HepG2 (cell line): ENCODE measurements around the gene RPL34. TPM values are rescaled to one million over a fixed set of nuclear protein-coding genes. Genes with fewer than 3 reads are reported as not detected.

Experiments used
- ATF1 ChIP-seq: IDR thresholded peaks from 2 replicates; pipeline ENCODE4 v1.6.1; 2016; ENCODE audit warnings: mild to moderate bottlenecking, control low read depth
- GTF2F1 ChIP-seq: fragments of 150-350 bp; IDR thresholded peaks from 2 replicates; pipeline ENCODE4 v1.6.1; 2014; ENCODE audit warnings: low read length
- HMG20B ChIP-seq: conservative IDR thresholded peaks from 2 replicates; pipeline ENCODE4 v1.6.1; 2016; ENCODE audit warnings: missing genetic modification reagents, missing compliant biosample characterization
- HOMEZ ChIP-seq: IDR thresholded peaks from 2 replicates; pipeline ENCODE4 v1.6.1; 2016; ENCODE audit warnings: low read depth
- MLLT10 ChIP-seq: sonication (generic); formaldehyde crosslinking; IDR thresholded peaks from 2 replicates; pipeline ENCODE4 v1.4.0; 2020; ENCODE audit warnings: missing genetic modification reagents
- SSRP1 ChIP-seq: IDR thresholded peaks from 2 replicates; pipeline ENCODE4 v1.6.1; 2016; ENCODE audit warnings: control low read depth
- TFE3 ChIP-seq: IDR thresholded peaks from 2 replicates; pipeline ENCODE4 v1.6.1; 2016
- TOPORS ChIP-seq: sonication (generic); formaldehyde crosslinking; IDR thresholded peaks from 2 replicates; pipeline ENCODE4 v1.8.0; 2023; ENCODE audit warnings: mild to moderate bottlenecking, missing genetic modification reagents
- TSC22D2 ChIP-seq: sonication (generic); formaldehyde crosslinking; IDR thresholded peaks from 2 replicates; pipeline ENCODE4 v1.5.1; 2020; ENCODE audit warnings: missing genetic modification reagents, mild to moderate bottlenecking, borderline replicate concordance
- ZHX2 ChIP-seq, 2 experiments: sonication (generic) in 1 of 2; formaldehyde crosslinking in 1 of 2; IDR thresholded peaks; 2 replicates each; pipeline versions ENCODE4 v1.6.1 to v1.9.0; 2014 to 2022; ENCODE audit warnings: antibody characterized with exemption in 1 of 2, borderline replicate concordance in 1 of 2, inconsistent platforms in 1 of 2, low read depth in 1 of 2, missing genetic modification reagents in 1 of 2
- ZNF180 ChIP-seq: sonication (generic); formaldehyde crosslinking; IDR thresholded peaks from 2 replicates; pipeline ENCODE4 v1.4.0; 2020; ENCODE audit warnings: low read depth, missing genetic modification reagents, borderline replicate concordance
- ZNF564 ChIP-seq: sonication (generic); formaldehyde crosslinking; IDR thresholded peaks from 2 replicates; pipeline ENCODE4 v1.8.1; 2023; ENCODE audit warnings: mild to moderate bottlenecking, missing genetic modification reagents
- polyA plus RNA-seq, 8 experiments: library from polyadenylated mRNA; depleted of rRNA in 3 of 8; stranded (reverse) in 7 of 8; unstranded in 1 of 8; fragments of >200 nt; fragmentation: Illumina TruSeq in 4 of 8; extraction: Trizol in 4 of 8; gene quantifications; 2 replicates each; pipeline versions ENCODE4 v1.2.1 to v1.2.3, GENCODE V29; 2011 to 2016; ENCODE audit warnings: low read depth in 4 of 8, missing spikeins in 1 of 8, mixed read lengths in 1 of 8; ENCODE audit not compliant: insufficient read depth in 1 of 8
- total RNA-seq, 5 experiments: library from RNA; depleted of rRNA; stranded (reverse); fragments of >200 nt; fragmentation: Illumina TruSeq; extraction: Trizol; gene quantifications; 2 replicates each; pipeline ENCODE4 v1.2.3, GENCODE V29; 2016; ENCODE audit warnings: low read depth in 1 of 5
- TF ChIP-seq, protein P1 (sequence below): sonication (generic); formaldehyde crosslinking; IDR thresholded peaks from 2 replicates; pipeline ENCODE4 v1.5.1; 2020; ENCODE audit warnings: mild to moderate bottlenecking, missing genetic modification reagents, moderate library complexity

RPL34 gene
- total and polyA plus RNA-seq, 2 of the 13 experiments (the other 11 are each of a cell fraction or from before 2014, with no cell fraction given), result 2,235 to 3,985 TPM

DNA sequence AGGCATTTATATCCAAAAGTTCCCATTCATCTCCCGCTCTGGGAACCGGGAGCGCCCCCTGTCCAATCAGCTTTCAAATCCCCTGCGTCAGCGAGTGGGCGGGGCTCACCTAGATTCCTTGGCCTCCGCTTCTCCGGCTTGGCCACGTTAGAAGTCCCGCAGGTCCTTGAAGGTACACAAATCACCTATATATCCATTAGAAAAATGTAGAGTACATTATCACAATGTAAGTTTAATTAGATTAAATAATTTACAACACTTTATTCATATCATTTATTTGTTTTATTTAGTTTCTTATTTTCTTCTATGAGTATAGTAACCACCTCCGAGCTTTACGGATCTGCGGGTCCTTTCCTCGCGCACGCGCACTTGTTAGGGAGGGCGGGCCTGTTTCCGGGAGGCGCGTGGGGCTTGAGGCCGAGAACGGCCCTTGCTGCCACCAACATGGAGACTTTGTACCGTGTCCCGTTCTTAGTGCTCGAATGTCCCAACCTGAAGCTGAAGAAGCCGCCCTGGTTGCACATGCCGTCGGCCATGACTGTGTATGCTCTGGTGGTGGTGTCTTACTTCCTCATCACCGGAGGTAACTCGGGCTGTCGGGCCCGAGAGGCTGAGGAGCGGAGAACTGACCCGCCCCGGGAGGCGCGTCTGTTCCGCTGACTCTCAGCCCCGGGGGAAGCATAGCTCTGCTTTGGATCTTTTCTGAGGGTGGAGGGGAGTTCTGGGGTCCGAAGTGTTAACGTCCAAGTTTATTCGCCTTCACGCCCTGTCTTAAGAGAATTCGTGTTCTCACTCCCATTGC lies 30.0 kb downstream of the RPL34 start, which contains the start of gene OSTC (continued):
- TF ChIP-seq ZHX2 (IDR thresholded peaks at IDR 0.05; ENCODE audit: low read depth) (no peak), ZHX2 (CRISPR knock-in tag; IDR thresholded peaks at IDR 0.05; ENCODE audit: borderline replicate concordance) (no peak; the same call in 1 of the 2 replicates), TFE3 (CRISPR knock-in tag) (0 out of 2 replicates have a peak, but pooled peaks have one; percentile 28), GTF2F1 (no peak), ATF1 (CRISPR knock-in tag) (peak; percentile 47; the same call in 1 of the 2 replicates), SSRP1 (CRISPR knock-in tag) (no peak), TOPORS (CRISPR knock-in tag) (peak; percentile 36; the same call in 1 of the 2 replicates), HMG20B (no peak), ZNF180 (CRISPR knock-in tag) (no peak), TSC22D2 (CRISPR knock-in tag) (no peak), HOMEZ (CRISPR knock-in tag) (no peak; the same call in 1 of the 2 replicates), ZNF564 (CRISPR knock-in tag) (0 out of 2 replicates have a peak, but pooled peaks have one; percentile 19), MLLT10 (CRISPR knock-in tag) (no peak)
- TF ChIP-seq, protein P1, sequence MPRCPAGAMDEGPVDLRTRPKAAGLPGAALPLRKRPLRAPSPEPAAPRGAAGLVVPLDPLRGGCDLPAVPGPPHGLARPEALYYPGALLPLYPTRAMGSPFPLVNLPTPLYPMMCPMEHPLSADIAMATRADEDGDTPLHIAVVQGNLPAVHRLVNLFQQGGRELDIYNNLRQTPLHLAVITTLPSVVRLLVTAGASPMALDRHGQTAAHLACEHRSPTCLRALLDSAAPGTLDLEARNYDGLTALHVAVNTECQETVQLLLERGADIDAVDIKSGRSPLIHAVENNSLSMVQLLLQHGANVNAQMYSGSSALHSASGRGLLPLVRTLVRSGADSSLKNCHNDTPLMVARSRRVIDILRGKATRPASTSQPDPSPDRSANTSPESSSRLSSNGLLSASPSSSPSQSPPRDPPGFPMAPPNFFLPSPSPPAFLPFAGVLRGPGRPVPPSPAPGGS (CRISPR knock-in tag), result no peak
